MCF 10A (cell line): ENCODE results near the gene SLF2. TPM values are rescaled to one million over a fixed set of nuclear protein-coding genes. Genes with fewer than 3 reads are reported as not detected.

Source experiments
- BruUV-seq: library from RNA; stranded (reverse); fragments of 400-500 nt; replicated peaks from 2 replicates; lab custom pipeline; 2021; lab: Mats Ljungman, UMichigan
- CTCF ChIA-PET: fragments of 300-600 bp; sonication (Branson Sonifier 250); formaldehyde crosslinking; extraction: SDS; loops from one replicate; lab custom pipeline; 2021; ENCODE audit warnings: antibody characterized with exemption, inconsistent platforms; lab: Yijun Ruan, JAX
- POLR2A ChIA-PET: fragments of 300-600, 350-650 bp; sonication (Branson Sonifier 250); formaldehyde crosslinking; extraction: SDS; loops from one replicate; lab custom pipeline; 2020; ENCODE audit warnings: antibody characterized with exemption, inconsistent platforms; lab: Yijun Ruan, JAX
- DNase-seq: peaks from one replicate; pipeline ENCODE4 v3.0.0-alpha.2; 2018; ENCODE audit not compliant: unreplicated experiment
- H3K27ac Mint-ChIP-seq: one replicate; pipeline ENCODE4 v1.8.0; 2022; ENCODE audit warnings: mild to moderate bottlenecking, low read depth, mixed read lengths; ENCODE audit not compliant: unreplicated experiment
- H3K27me3 Mint-ChIP-seq: one replicate; pipeline ENCODE4 v1.8.0; 2022; ENCODE audit warnings: mixed read lengths; ENCODE audit not compliant: insufficient read depth, unreplicated experiment
- H3K36me3 Mint-ChIP-seq: one replicate; pipeline ENCODE4 v1.8.0; 2022; ENCODE audit warnings: mild to moderate bottlenecking, moderate library complexity, mixed read lengths; ENCODE audit not compliant: insufficient read depth, unreplicated experiment
- H3K4me1 Mint-ChIP-seq: one replicate; pipeline ENCODE4 v1.8.0; 2022; ENCODE audit warnings: mixed read lengths; ENCODE audit not compliant: insufficient read depth, unreplicated experiment
- H3K4me3 Mint-ChIP-seq: one replicate; pipeline ENCODE4 v1.8.0; 2022; ENCODE audit warnings: mild to moderate bottlenecking, moderate library complexity, mixed read lengths; ENCODE audit not compliant: unreplicated experiment
- H3K9me3 Mint-ChIP-seq: one replicate; pipeline ENCODE4 v1.8.0; 2022; ENCODE audit warnings: mixed read lengths; ENCODE audit not compliant: unreplicated experiment
- intact Hi-C: fragments of 100-400 bp; cut with micrococcal nuclease; formaldehyde crosslinking; loops from 2 replicates; pipeline ENCODE4 v1.14.1; 2022
- total RNA-seq: library from RNA; stranded (reverse); gene quantifications from 2 replicates; pipeline ENCODE4 v1.2.3, GENCODE V29; 2022
- TF ChIP-seq, protein P1 (sequence below): fragments of 200-600 bp; IDR thresholded peaks from one replicate; pipeline ENCODE4 v1.8.0; 2022; ENCODE audit warnings: antibody characterized with exemption, mild to moderate bottlenecking; ENCODE audit not compliant: unreplicated experiment

SLF2 gene
- total RNA-seq, 1 experiment from 2014 or later, result 27.0 TPM

- CTCF ChIA-PET, result no interaction called here
- Mint-ChIP-seq H3K9me3 (no peaks in the 10 kb centered on the region), H3K4me1 (no peaks in the 10 kb centered on the region), H3K27ac (no peak overlapping the region), H3K4me3 (no peak overlapping the region), H3K36me3 (peaks cover 92% of the 10 kb centered on the region), H3K27me3 (no peaks in the 10 kb centered on the region)
- TF ChIP-seq, protein P1, sequence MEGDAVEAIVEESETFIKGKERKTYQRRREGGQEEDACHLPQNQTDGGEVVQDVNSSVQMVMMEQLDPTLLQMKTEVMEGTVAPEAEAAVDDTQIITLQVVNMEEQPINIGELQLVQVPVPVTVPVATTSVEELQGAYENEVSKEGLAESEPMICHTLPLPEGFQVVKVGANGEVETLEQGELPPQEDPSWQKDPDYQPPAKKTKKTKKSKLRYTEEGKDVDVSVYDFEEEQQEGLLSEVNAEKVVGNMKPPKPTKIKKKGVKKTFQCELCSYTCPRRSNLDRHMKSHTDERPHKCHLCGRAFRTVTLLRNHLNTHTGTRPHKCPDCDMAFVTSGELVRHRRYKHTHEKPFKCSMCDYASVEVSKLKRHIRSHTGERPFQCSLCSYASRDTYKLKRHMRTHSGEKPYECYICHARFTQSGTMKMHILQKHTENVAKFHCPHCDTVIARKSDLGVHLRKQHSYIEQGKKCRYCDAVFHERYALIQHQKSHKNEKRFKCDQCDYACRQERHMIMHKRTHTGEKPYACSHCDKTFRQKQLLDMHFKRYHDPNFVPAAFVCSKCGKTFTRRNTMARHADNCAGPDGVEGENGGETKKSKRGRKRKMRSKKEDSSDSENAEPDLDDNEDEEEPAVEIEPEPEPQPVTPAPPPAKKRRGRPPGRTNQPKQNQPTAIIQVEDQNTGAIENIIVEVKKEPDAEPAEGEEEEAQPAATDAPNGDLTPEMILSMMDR, result no peak
- intact Hi-C loops, result no loop called here
- BruUV-seq, result no TSS peak
- DNase-seq, result no peak
- POLR2A ChIA-PET, result interaction anchor here (1.2 kb wide), 1 partner anchor 10 kb away, joined by 5 read pairs; the partner anchor contains the start of gene SLF2
Measured at GRCh38 chr10:100923580-100923979, 10.8 kb downstream of the SLF2 start.

- Mint-ChIP-seq H3K4me3 (no peak overlapping the region), H3K9me3 (no peaks in the 10 kb centered on the region), H3K36me3 (peaks cover 92% of the 10 kb centered on the region), H3K27ac (no peak overlapping the region), H3K27me3 (no peaks in the 10 kb centered on the region), H3K4me1 (no peaks in the 10 kb centered on the region)
- BruUV-seq, result no TSS peak
- intact Hi-C loops, result no loop called here
- CTCF ChIA-PET, result interaction anchor here (0.6 to 0.7 kb wide), 2 partner anchors 18 to 426 kb away, joined by 3 read pairs; no protein-coding TSS in a partner anchor
- TF ChIP-seq, protein P1, result no peak
- no peak for DNase-seq
- POLR2A ChIA-PET, result interaction anchor here (0.6 to 1.4 kb wide), 2 partner anchors 14 to 366 kb away, joined by 3 to 4 read pairs; no protein-coding TSS in a partner anchor
Measured at GRCh38 chr10:100927266-100927665, 14.5 kb downstream of the SLF2 start.

DNA sequence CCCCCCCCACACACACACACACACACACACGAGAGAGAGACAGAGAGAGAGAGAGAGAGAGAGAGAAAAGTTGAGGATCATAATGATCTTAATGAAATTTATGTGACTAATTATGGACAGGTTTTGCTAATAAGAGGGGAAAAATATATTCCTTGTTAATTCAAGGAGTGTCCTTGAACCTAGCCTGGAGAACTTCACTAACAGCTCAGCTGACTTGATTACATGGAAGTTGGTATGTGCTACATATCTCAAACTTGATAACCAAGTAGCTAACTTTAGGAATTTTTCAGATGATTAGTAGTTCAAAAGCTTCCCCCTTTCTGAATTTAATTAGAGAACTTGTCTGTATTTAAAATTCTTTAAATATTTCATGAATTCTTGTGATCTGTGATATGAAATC lies 15.3 kb downstream of the SLF2 start:
- ChIA-PET CTCF (interaction anchor here (0.6 to 0.7 kb wide), 2 partner anchors 83 to 2000 kb away, joined by 3 read pairs; no protein-coding TSS in a partner anchor), POLR2A (interaction anchor here (0.7 to 1.0 kb wide), 2 partner anchors 30 to 103 kb away, joined by 4 to 6 read pairs; partner anchors contain the start of genes PDZD7 and SFXN3)
- Mint-ChIP-seq H3K36me3 (peaks cover 95% of the 10 kb centered on the region), H3K4me3 (no peak overlapping the region), H3K4me1 (no peaks in the 10 kb centered on the region), H3K27ac (no peak overlapping the region), H3K9me3 (no peaks in the 10 kb centered on the region), H3K27me3 (no peaks in the 10 kb centered on the region)
- TF ChIP-seq, protein P1, result no peak
- intact Hi-C loops, result no loop called here
- DNase-seq, result no peak
- BruUV-seq, result no TSS peak

- Mint-ChIP-seq H3K4me1 (no peaks in the 10 kb centered on the region), H3K27ac (no peak overlapping the region), H3K27me3 (no peaks in the 10 kb centered on the region), H3K9me3 (no peaks in the 10 kb centered on the region), H3K36me3 (peaks cover 91% of the 10 kb centered on the region), H3K4me3 (no peak overlapping the region)
- POLR2A ChIA-PET, result interaction anchor here (0.7 kb wide), 1 partner anchor 8 kb away, joined by 3 read pairs; no protein-coding TSS in a partner anchor
- no peak for DNase-seq
- CTCF ChIA-PET, result no interaction called here
- TF ChIP-seq, protein P1, result no peak
- BruUV-seq, result no TSS peak
- intact Hi-C loops, result no loop called here
Measured at GRCh38 chr10:100930368-100930767, 17.6 kb downstream of the SLF2 start.
